ENCODE measurements around the gene KIF14.

GRCh38 chr1:200653022-200653462 is 32.5 kb upstream of the KIF14 start:
- TF ChIP-seq CTCF (conservative IDR thresholded peaks at IDR 0.05 in 1 of 2, IDR thresholded peaks at IDR 0.05 in 1 of 2; ENCODE audit: low read depth in 1 of 2, low read length in 2 of 2) = no peak
- TF ChIP-seq EZH2 (IDR thresholded peaks at IDR 0.05; ENCODE audit: low read length, missing control alignments) = no peak
